ENCODE data around the gene KIF1A.

DNA sequence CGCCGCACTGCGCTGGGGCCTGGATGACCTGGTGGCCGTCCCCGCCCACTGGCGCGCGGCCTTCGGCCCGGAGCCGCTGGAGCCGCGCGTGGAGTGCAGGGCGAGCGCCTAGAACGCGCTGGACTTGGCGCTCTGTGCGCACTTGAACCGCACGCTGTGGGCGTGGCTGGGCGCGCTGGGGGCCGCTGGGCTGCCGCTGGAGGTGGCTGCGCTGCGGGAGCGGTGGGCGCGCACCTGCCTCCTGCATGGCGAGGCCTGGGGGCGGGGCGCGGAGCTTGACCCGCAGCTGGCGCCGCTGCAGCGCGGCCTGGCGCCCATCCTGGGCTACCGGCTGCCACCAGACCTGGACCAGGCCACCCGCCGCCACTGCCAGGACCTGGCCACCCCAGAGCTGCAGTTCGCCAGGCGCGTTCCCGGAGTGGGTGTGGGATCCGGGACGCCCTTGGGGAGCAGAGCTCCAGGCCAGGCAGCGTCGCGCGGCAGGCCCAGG, 147.3 kb downstream of the KIF1A start:
- TF ChIP-seq POLR2A (IDR thresholded peaks at IDR 0.05; ENCODE audit: low read depth, low read length): no peak
- TF ChIP-seq, protein P1, sequence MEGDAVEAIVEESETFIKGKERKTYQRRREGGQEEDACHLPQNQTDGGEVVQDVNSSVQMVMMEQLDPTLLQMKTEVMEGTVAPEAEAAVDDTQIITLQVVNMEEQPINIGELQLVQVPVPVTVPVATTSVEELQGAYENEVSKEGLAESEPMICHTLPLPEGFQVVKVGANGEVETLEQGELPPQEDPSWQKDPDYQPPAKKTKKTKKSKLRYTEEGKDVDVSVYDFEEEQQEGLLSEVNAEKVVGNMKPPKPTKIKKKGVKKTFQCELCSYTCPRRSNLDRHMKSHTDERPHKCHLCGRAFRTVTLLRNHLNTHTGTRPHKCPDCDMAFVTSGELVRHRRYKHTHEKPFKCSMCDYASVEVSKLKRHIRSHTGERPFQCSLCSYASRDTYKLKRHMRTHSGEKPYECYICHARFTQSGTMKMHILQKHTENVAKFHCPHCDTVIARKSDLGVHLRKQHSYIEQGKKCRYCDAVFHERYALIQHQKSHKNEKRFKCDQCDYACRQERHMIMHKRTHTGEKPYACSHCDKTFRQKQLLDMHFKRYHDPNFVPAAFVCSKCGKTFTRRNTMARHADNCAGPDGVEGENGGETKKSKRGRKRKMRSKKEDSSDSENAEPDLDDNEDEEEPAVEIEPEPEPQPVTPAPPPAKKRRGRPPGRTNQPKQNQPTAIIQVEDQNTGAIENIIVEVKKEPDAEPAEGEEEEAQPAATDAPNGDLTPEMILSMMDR (IDR thresholded peaks at IDR 0.05; ENCODE audit: extremely low read depth in 1 of 2, insufficient read depth in 1 of 2, low read depth in 1 of 2, low read length in 2 of 2): no peak
- TF ChIP-seq POLR2AphosphoS5 (IDR thresholded peaks at IDR 0.05; ENCODE audit: insufficient read depth, low read depth, low read length): no peak
- TF ChIP-seq JUN (IDR thresholded peaks at IDR 0.05; ENCODE audit: borderline replicate concordance, insufficient read depth, insufficient read length, low read depth): no peak
- no peak for TF ChIP-seq EZH2 (IDR thresholded peaks at IDR 0.05; ENCODE audit: borderline replicate concordance, low read depth, low read length, severe bottlenecking)
- no peak for TF ChIP-seq FOS (IDR thresholded peaks at IDR 0.05; ENCODE audit: borderline replicate concordance, insufficient read depth, low read length)
- TF ChIP-seq GATA2 (IDR thresholded peaks at IDR 0.05; ENCODE audit: insufficient read depth, insufficient read length, low read depth, low read length): no peak

All from endothelial cell of umbilical vein (primary cell).